Erythroblast (primary cell): ENCODE data around the gene ALAS1.

ENCODE experiments used
- DNase-seq, 2 experiments: peaks; one replicate each; lab custom pipeline; 2025; lab: John Stamatoyannopoulos, UW
- GATA1 ChIP-seq: IDR thresholded peaks from 2 replicates; pipeline ENCODE4 v1.6.1; 2011; ENCODE audit warnings: low read depth, mild to moderate bottlenecking, control low read depth, low read length, moderate library complexity
- POLR2A ChIP-seq: IDR thresholded peaks from 2 replicates; pipeline ENCODE4 v1.6.1; 2011; ENCODE audit warnings: mild to moderate bottlenecking, low read length

The ALAS1 gene

GRCh38 chr3:52245322-52246263 lies 47.6 kb downstream of the ALAS1 start, which contains the start of gene PPM1M:
Gene PPM1M, plus strand, starts transcription at chr3:52245759. Its CDS starts 66 bp downstream, at chr3:52245825.
- no peak for TF ChIP-seq GATA1
- peak; percentile 31 for TF ChIP-seq POLR2A
- peak; percentile 55 to 60 for DNase-seq

GRCh38 chr3:52246264-52246620 lies 48.3 kb downstream of the ALAS1 start:
- DNase-seq, result no peak
- TF ChIP-seq POLR2A (no peak), GATA1 (no peak)

GRCh38 chr3:52246728-52247408 lies 48.9 kb downstream of the ALAS1 start:
- peak in 1 of 2 experiments; percentile 18 for DNase-seq

GRCh38 chr3:52247409-52248164 lies 49.6 kb downstream of the ALAS1 start:
- TF ChIP-seq POLR2A (no peak), GATA1 (no peak)

More at GRCh38 chr3:52246728-52247408, 48.9 kb downstream of the ALAS1 start:
- TF ChIP-seq POLR2A, result no peak
- TF ChIP-seq GATA1, result no peak

GRCh38 chr3:52248165-52248541 lies 50.2 kb downstream of the ALAS1 start:
- no peak for TF ChIP-seq GATA1
- TF ChIP-seq POLR2A, result no peak
- DNase-seq, result no peak

More at GRCh38 chr3:52247409-52248164, 49.6 kb downstream of the ALAS1 start:
- no peak for DNase-seq

GRCh38 chr3:52248816-52249547 lies 51.0 kb downstream of the ALAS1 start:
- TF ChIP-seq GATA1 (no peak), POLR2A (no peak)
- peak; percentile 27 to 29 for DNase-seq

- TF ChIP-seq GATA1, result no peak
- no peak for TF ChIP-seq POLR2A
- DNase-seq, result no peak
Measured at GRCh38 chr3:52249683-52250082, 51.7 kb downstream of the ALAS1 start.

GRCh38 chr3:52250122-52250521 lies 52.2 kb downstream of the ALAS1 start:
- no peak for DNase-seq
- TF ChIP-seq POLR2A (no peak), GATA1 (no peak)

- no peak for DNase-seq
- no peak for TF ChIP-seq GATA1
- peak; percentile 21 for TF ChIP-seq POLR2A
Measured at GRCh38 chr3:52253314-52254304, 55.6 kb downstream of the ALAS1 start.

- no peak for DNase-seq
- TF ChIP-seq POLR2A (no peak), GATA1 (no peak)
Measured at GRCh38 chr3:52254608-52255007, 56.6 kb downstream of the ALAS1 start.

- no peak for TF ChIP-seq POLR2A
- no peak for TF ChIP-seq GATA1
- no peak for DNase-seq
Measured at GRCh38 chr3:52256159-52256558, 58.2 kb downstream of the ALAS1 start.

GRCh38 chr3:52256622-52257021 lies 58.7 kb downstream of the ALAS1 start:
- TF ChIP-seq GATA1 (no peak), POLR2A (no peak)

More at GRCh38 chr3:52256622-52257021, 58.7 kb downstream of the ALAS1 start:
- no peak for DNase-seq
